Endothelial cell (in vitro differentiated cells): ENCODE measurements around the gene MBNL2. TPM values are rescaled to one million over a fixed set of nuclear protein-coding genes. Genes with fewer than 3 reads are reported as not detected.
A peak's percentile ranks its signal among the peaks of the same experiment; 100 is the strongest.

Source experiments
- DNase-seq: peaks from one replicate; pipeline ENCODE4 v3.0.0; 2021; ENCODE audit warnings: low spot score
- H3K27ac Mint-ChIP-seq: one replicate; pipeline ENCODE4 v1.8.0; 2021; ENCODE audit warnings: mixed read lengths, inconsistent platforms; ENCODE audit not compliant: unreplicated experiment
- H3K27me3 Mint-ChIP-seq: one replicate; pipeline ENCODE4 v1.8.0; 2021; ENCODE audit warnings: mild to moderate bottlenecking, moderate library complexity, mixed read lengths, inconsistent platforms; ENCODE audit not compliant: unreplicated experiment
- H3K36me3 Mint-ChIP-seq: one replicate; pipeline ENCODE4 v1.8.0; 2021; ENCODE audit warnings: mild to moderate bottlenecking, low read depth, mixed read lengths, inconsistent platforms; ENCODE audit not compliant: unreplicated experiment
- H3K4me1 Mint-ChIP-seq: one replicate; pipeline ENCODE4 v1.8.0; 2021; ENCODE audit warnings: mild to moderate bottlenecking, mixed read lengths, inconsistent platforms; ENCODE audit not compliant: unreplicated experiment
- H3K4me3 Mint-ChIP-seq: one replicate; pipeline ENCODE4 v1.8.0; 2021; ENCODE audit warnings: mild to moderate bottlenecking, mixed read lengths, inconsistent platforms; ENCODE audit not compliant: unreplicated experiment
- H3K9me3 Mint-ChIP-seq: one replicate; pipeline ENCODE4 v1.8.0; 2021; ENCODE audit warnings: mixed read lengths, inconsistent platforms; ENCODE audit not compliant: unreplicated experiment
- CTCF ChIP-seq: fragments of 200-600 bp; sonication (generic); IDR thresholded peaks from one replicate; pipeline ENCODE4 v1.5.0; 2021; ENCODE audit warnings: antibody characterized with exemption; ENCODE audit not compliant: unreplicated experiment
- total RNA-seq: library from RNA; stranded (reverse); fragmentation: NEBNext Ultra II Directional; extraction: Animal tissue kit (Norgen Biotek cat#: 25700); gene quantifications from one replicate; pipeline ENCODE4 v1.2.1, GENCODE V29; 2021; ENCODE audit not compliant: unreplicated experiment

MBNL2 gene
- total RNA-seq, 1 donor from 2014 or later: 137 TPM

- no peak for TF ChIP-seq CTCF
- DNase-seq: no peak
- Mint-ChIP-seq H3K9me3 (no peaks in the 10 kb centered on the region), H3K4me1 (peaks cover 99% of the 10 kb centered on the region), H3K36me3 (peaks cover 53% of the 10 kb centered on the region), H3K27ac (peak overlapping the region; percentile 97), H3K27me3 (peaks cover 17% of the 10 kb centered on the region), H3K4me3 (no peak overlapping the region)
These were observed 17.2 kb downstream of the MBNL2 start for GRCh38 chr13:97239306-97239705.

GRCh38 chr13:97239943-97240787, 18.0 kb downstream of the MBNL2 start:
- no peak for DNase-seq
- TF ChIP-seq CTCF: no peak
- H3K36me3 Mint-ChIP-seq: peaks cover 44% of the 10 kb centered on the region
- peaks cover 17% of the 10 kb centered on the region for H3K27me3 Mint-ChIP-seq
- peaks cover 98% of the 10 kb centered on the region for H3K4me1 Mint-ChIP-seq
- peak overlapping the region; percentile 13 for H3K4me3 Mint-ChIP-seq
- H3K9me3 Mint-ChIP-seq: no peaks in the 10 kb centered on the region
- H3K27ac Mint-ChIP-seq: peak overlapping the region; percentile 97

- peaks cover 39% of the 10 kb centered on the region for H3K36me3 Mint-ChIP-seq
- H3K27me3 Mint-ChIP-seq: peaks cover 15% of the 10 kb centered on the region
- no peak for DNase-seq
- no peak for TF ChIP-seq CTCF
- H3K4me3 Mint-ChIP-seq: peak overlapping the region; percentile 12
- no peaks in the 10 kb centered on the region for H3K9me3 Mint-ChIP-seq
- peak overlapping the region; percentile 97 for H3K27ac Mint-ChIP-seq
- peaks cover 91% of the 10 kb centered on the region for H3K4me1 Mint-ChIP-seq
These were observed 18.9 kb downstream of the MBNL2 start for GRCh38 chr13:97240788-97241734.

- no peak overlapping the region for H3K4me3 Mint-ChIP-seq
- peak; percentile 46 for DNase-seq
- peaks cover 32% of the 10 kb centered on the region for H3K36me3 Mint-ChIP-seq
- no peaks in the 10 kb centered on the region for H3K9me3 Mint-ChIP-seq
- peaks cover 89% of the 10 kb centered on the region for H3K4me1 Mint-ChIP-seq
- TF ChIP-seq CTCF: no peak
- H3K27ac Mint-ChIP-seq: peak overlapping the region; percentile 97
- H3K27me3 Mint-ChIP-seq: peaks cover 15% of the 10 kb centered on the region
These were observed 19.6 kb downstream of the MBNL2 start for GRCh38 chr13:97241761-97242160.
